ENCODE data around the gene USH2A. TPM values are rescaled to one million over a fixed set of nuclear protein-coding genes. Genes with fewer than 3 reads are reported as not detected.

The USH2A gene
- total and polyA plus RNA-seq, 2 donors = 0.16 TPM; not detected in 1

DNA sequence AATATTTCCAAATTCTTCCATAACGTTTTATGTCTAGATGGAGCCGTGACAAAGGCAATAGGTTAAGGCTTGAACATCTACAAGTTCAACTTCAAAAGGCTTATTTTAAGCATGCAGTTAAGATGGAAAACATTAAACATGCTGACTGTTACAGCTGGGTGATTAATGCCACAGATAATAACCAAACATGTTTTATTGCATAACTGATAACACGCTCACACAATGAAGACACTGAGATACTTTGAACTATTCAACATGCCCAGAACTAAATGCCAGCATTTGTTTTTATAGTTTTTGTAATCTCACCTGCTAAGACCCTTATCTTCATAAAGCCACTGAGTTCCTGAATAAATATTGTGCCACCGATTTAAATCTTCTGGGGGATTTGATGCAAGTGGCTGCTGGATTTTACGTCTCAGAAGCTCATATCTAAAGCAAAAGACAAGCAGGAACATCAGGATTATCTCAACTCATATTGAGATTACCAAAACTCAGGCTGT lies 545.7 kb downstream of the USH2A start:
- Histone ChIP-seq H3K27ac (ENCODE audit: low read depth) (no peak overlapping the region), H3K4me3 (ENCODE audit: low read depth, low read length) (no peak overlapping the region), H3K36me3 (ENCODE audit: insufficient read depth) (no peaks in the 10 kb centered on the region), H3K4me1 (ENCODE audit: insufficient read depth) (no peaks in the 10 kb centered on the region)
- 25% methylated on average over 5 of the region's 5 CpGs for WGBS
- DNase-seq (ENCODE audit: extremely low spot score) = no peak

DNA sequence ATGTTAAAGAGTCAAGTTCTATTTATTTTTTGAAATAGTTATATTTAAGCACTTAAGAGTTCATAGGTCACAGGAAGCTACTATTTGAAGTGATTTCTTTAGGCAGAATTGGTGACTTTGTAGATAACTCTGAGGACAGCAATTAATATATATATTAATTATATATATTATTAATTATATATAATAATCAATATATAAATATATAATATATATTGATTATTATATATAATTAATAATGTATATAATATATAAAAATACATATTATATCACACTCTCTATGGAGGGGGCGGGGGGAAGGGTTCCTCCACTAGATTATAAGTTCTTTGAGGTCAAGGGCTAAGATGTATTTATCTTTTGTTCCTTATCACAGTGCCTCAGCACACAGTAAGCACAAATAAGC lies 547.5 kb downstream of the USH2A start:
- no peak overlapping the region for H3K27ac ChIP-seq (ENCODE audit: low read depth)
- H3K4me1 ChIP-seq (ENCODE audit: insufficient read depth) = no peaks in the 10 kb centered on the region
- DNase-seq (ENCODE audit: extremely low spot score) = no peak
- WGBS = 86% methylated on average over 1 of the region's 1 CpG
- no peaks in the 10 kb centered on the region for H3K36me3 ChIP-seq (ENCODE audit: insufficient read depth)
- H3K4me3 ChIP-seq (ENCODE audit: low read depth, low read length) = no peak overlapping the region

DNA sequence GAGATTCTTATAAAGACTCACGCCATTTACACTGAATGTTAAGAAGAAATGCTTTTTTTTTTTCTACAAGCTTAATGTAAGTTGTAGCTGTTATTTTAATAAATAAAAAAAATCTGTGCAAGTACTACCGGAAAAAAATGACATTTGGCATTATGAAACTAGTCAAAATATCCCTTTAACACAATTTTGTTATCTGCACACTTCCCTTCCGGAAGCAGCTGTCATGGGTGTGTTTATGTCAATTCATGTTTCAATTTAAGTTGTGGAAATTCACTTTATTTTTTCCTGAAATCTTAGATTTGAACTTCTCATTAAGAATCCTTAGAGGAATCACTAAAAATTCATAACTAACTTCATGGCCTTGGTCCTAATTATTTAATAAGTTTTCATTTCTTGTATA lies 548.0 kb downstream of the USH2A start:
- H3K27ac ChIP-seq (ENCODE audit: low read depth) = no peak overlapping the region
- H3K4me1 ChIP-seq (ENCODE audit: insufficient read depth) = no peaks in the 10 kb centered on the region
- H3K4me3 ChIP-seq (ENCODE audit: low read depth, low read length) = no peak overlapping the region
- no peak for DNase-seq (ENCODE audit: extremely low spot score)
- WGBS = 65% methylated on average over 3 of the region's 3 CpGs
- no peaks in the 10 kb centered on the region for H3K36me3 ChIP-seq (ENCODE audit: insufficient read depth)

DNA sequence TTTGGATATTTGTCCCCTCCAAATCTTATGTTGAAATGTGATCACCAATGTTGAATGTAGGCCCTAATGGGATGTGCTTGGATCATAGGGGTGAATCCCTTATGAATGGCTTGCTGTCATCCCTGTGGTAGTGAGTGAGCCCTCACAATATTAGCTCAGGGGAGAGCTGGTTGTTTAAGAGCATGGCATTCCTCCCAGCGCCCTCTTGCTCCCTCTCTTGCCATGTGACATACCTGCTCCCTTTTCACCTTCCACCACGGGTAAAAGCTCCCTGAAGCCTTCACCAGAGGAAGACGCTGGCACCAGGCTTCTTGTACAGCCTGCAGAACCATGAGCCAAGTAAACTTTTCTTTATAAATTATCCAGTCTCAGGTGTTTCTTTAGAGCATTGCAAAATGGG lies 550.6 kb downstream of the USH2A start:
- Histone ChIP-seq H3K4me3 (ENCODE audit: low read depth, low read length) (no peak overlapping the region), H3K27ac (ENCODE audit: low read depth) (no peak overlapping the region), H3K4me1 (ENCODE audit: insufficient read depth) (no peaks in the 10 kb centered on the region), H3K36me3 (ENCODE audit: insufficient read depth) (no peaks in the 10 kb centered on the region)
- WGBS = 65% methylated on average over 3 of the region's 3 CpGs
- no peak for DNase-seq (ENCODE audit: extremely low spot score)

DNA sequence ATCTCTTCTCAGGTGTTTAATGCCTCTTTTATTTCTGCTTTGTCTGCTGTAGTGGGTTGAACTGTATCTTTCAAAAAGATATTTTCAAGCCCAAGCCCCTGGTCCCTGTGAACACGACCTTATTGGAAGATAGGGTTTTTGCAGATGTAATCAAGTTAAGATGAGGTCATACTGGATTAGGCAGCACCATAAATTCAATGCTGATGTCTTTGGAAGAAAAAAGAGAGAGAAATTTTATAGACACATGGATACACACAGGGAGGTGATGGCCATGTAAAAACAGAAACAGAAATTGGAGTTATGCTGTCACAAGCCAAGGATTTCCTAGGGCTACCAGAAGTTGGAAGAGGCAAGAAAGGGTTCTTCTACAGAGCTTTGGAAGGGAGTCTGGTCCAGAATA lies 554.7 kb downstream of the USH2A start:
- Histone ChIP-seq H3K27ac (ENCODE audit: low read depth) (no peak overlapping the region), H3K36me3 (ENCODE audit: insufficient read depth) (no peaks in the 10 kb centered on the region), H3K4me3 (ENCODE audit: low read depth, low read length) (no peak overlapping the region), H3K4me1 (ENCODE audit: insufficient read depth) (no peaks in the 10 kb centered on the region)
- no peak for DNase-seq (ENCODE audit: extremely low spot score)
- 38% methylated on average over 1 of the region's 1 CpG for WGBS

- Histone ChIP-seq H3K36me3 (ENCODE audit: insufficient read depth) (no peaks in the 10 kb centered on the region), H3K4me1 (ENCODE audit: insufficient read depth) (no peaks in the 10 kb centered on the region), H3K27ac (ENCODE audit: low read depth) (no peak overlapping the region), H3K4me3 (ENCODE audit: low read depth, low read length) (no peak overlapping the region)
- whole genome bisulfite sequencing = 62% methylated on average over 3 of the region's 3 CpGs
- no peak for DNase-seq (ENCODE audit: extremely low spot score)
Observed at GRCh38 chr1:215865060-215865459, 558.2 kb downstream of the USH2A start.

DNA sequence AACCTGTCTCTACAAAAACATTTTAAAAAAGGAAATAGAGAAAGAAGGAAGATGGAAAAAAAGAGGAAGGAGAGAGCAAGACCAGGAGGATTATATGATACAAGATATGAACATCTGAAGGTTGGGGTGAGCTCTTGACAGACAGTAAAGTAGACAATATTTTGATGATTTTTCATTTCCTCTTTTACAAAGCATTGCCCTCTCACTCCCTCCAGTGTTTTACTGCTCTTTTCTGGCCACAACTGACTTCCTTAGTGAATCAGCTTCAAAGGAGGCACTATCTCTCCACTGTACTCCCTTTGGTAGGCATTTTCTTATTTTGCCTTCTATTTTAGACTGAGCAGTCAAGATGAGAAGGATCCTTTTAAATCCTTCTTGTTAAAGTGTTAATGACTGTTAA lies 559.5 kb downstream of the USH2A start:
- H3K36me3 ChIP-seq (ENCODE audit: insufficient read depth) = no peaks in the 10 kb centered on the region
- no peak overlapping the region for H3K27ac ChIP-seq (ENCODE audit: low read depth)
- no peak for DNase-seq (ENCODE audit: extremely low spot score)
- no peak overlapping the region for H3K4me3 ChIP-seq (ENCODE audit: low read depth, low read length)
- no peaks in the 10 kb centered on the region for H3K4me1 ChIP-seq (ENCODE audit: insufficient read depth)

DNA sequence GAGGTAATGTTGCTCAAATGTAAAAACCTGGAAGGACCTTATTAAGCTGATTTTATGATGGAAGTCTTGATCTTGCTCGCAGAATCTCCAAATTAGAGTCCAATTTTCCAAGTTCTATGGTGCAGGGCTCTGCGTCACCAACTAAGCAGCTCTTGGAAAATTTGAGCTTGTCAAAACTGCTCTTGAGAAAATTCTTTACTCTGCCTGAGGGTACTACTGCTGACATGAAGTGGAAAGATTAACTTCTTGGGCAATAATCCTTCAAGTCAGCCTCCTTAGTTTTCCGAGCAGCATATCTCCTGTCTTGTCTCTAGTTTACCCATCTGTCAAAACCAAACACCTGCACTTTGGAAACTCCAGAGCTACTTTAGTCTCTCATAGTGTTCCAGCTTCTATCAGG lies 562.4 kb downstream of the USH2A start:
- DNase-seq (ENCODE audit: extremely low spot score) = no peak
- no peak overlapping the region for H3K27ac ChIP-seq (ENCODE audit: low read depth)
- H3K36me3 ChIP-seq (ENCODE audit: insufficient read depth) = no peaks in the 10 kb centered on the region
- no peak overlapping the region for H3K4me3 ChIP-seq (ENCODE audit: low read depth, low read length)
- H3K4me1 ChIP-seq (ENCODE audit: insufficient read depth) = no peaks in the 10 kb centered on the region
- 76% methylated on average over 3 of the region's 3 CpGs for WGBS

- no peaks in the 10 kb centered on the region for H3K4me1 ChIP-seq (ENCODE audit: insufficient read depth)
- H3K27ac ChIP-seq (ENCODE audit: low read depth) = no peak overlapping the region
- H3K4me3 ChIP-seq (ENCODE audit: low read depth, low read length) = no peak overlapping the region
- no peaks in the 10 kb centered on the region for H3K36me3 ChIP-seq (ENCODE audit: insufficient read depth)
- no peak for DNase-seq (ENCODE audit: extremely low spot score)
- WGBS = 60% methylated on average over 2 of the region's 2 CpGs
Observed at GRCh38 chr1:215857317-215857716, 565.9 kb downstream of the USH2A start.

DNA sequence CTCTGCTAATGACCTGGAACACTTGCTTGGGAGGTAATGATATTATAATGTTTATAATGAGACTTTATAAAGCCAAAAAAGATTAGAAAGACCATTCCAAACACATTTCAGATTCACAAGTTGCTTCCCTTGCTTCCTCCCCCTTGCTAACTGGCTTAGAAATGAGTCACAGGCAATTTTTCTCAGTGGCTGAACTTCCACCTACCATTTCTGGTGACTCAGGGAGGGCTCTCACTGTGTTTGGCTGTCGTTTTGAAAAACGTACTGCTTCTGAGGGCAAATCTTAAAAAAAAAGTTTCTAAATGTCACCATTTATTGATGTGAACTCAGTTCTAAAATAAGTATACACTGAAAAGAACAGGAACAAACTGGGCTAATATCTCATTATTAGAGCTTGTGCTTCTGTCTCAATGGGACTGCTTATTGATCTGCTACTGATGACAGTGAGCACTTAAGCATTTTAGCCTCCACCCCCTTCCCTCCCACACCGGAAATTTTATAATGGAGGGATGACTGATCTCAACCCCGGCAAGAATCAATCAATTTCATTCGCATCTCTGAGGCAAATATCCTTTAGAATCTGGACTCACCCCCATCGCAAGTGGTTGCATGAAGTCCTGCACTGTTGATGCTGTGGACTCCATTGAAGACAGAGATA lies 577.9 kb downstream of the USH2A start:
- H3K4me1 ChIP-seq (ENCODE audit: insufficient read depth) = no peaks in the 10 kb centered on the region
- H3K4me3 ChIP-seq (ENCODE audit: low read depth, low read length) = no peak overlapping the region
- no peaks in the 10 kb centered on the region for H3K36me3 ChIP-seq (ENCODE audit: insufficient read depth)
- H3K27ac ChIP-seq (ENCODE audit: low read depth) = no peak overlapping the region
- WGBS = 74% methylated on average over 6 of the region's 6 CpGs
- no peak for DNase-seq (ENCODE audit: extremely low spot score)

- no peaks in the 10 kb centered on the region for H3K4me1 ChIP-seq (ENCODE audit: insufficient read depth)
- no peak overlapping the region for H3K4me3 ChIP-seq (ENCODE audit: low read depth, low read length)
- no peak for DNase-seq (ENCODE audit: extremely low spot score)
- no peak overlapping the region for H3K27ac ChIP-seq (ENCODE audit: low read depth)
- 80% methylated on average over 2 of the region's 2 CpGs for WGBS
- no peaks in the 10 kb centered on the region for H3K36me3 ChIP-seq (ENCODE audit: insufficient read depth)
Observed at GRCh38 chr1:215844777-215845176, 578.5 kb downstream of the USH2A start.

DNA sequence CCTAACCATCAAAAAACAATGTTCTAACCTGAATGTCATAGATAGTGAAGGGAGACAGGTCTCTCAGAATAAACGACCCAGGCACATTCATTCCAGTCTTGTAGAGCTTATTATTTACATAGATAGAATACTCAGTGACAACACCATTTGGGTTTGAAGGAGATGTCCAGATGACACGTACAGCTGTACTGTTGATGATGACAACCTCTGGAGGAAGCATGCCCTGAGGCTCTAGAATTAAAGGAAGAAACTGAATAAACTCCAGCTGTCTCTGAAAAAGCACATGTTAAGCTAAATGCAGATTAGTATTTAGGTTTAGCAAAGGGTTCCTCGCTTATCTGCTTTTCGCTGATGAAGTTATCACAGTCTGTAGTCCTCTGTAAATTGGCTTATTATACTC lies 579.0 kb downstream of the USH2A start:
- WGBS = 53% methylated on average over 4 of the region's 4 CpGs
- Histone ChIP-seq H3K36me3 (ENCODE audit: insufficient read depth) (no peaks in the 10 kb centered on the region), H3K4me1 (ENCODE audit: insufficient read depth) (no peaks in the 10 kb centered on the region), H3K4me3 (ENCODE audit: low read depth, low read length) (no peak overlapping the region), H3K27ac (ENCODE audit: low read depth) (no peak overlapping the region)
- no peak for DNase-seq (ENCODE audit: extremely low spot score)

GRCh38 chr1:215842905-215843304 lies 580.3 kb downstream of the USH2A start:
- whole genome bisulfite sequencing = 90% methylated on average over 3 of the region's 3 CpGs
- Histone ChIP-seq H3K36me3 (ENCODE audit: insufficient read depth) (no peaks in the 10 kb centered on the region), H3K4me1 (ENCODE audit: insufficient read depth) (no peaks in the 10 kb centered on the region), H3K27ac (ENCODE audit: low read depth) (no peak overlapping the region), H3K4me3 (ENCODE audit: low read depth, low read length) (no peak overlapping the region)
- DNase-seq (ENCODE audit: extremely low spot score) = no peak

GRCh38 chr1:215835951-215836350 lies 587.3 kb downstream of the USH2A start:
- WGBS = 72% methylated on average over 2 of the region's 2 CpGs
- Histone ChIP-seq H3K36me3 (ENCODE audit: insufficient read depth) (no peaks in the 10 kb centered on the region), H3K27ac (ENCODE audit: low read depth) (no peak overlapping the region), H3K4me1 (ENCODE audit: insufficient read depth) (no peaks in the 10 kb centered on the region), H3K4me3 (ENCODE audit: low read depth, low read length) (no peak overlapping the region)
- DNase-seq (ENCODE audit: extremely low spot score) = no peak

Data from urinary bladder (tissue), 4 donors.